Measurements from ENCODE around the gene SPDYA.
"Not testable (repeated sequence)": the region's sequence is repeated elsewhere in the genome, so short reads cannot be mapped to it uniquely, and the experiment has no call there.

The SPDYA gene

GRCh38 chr2:28810384-28811285 lies at the start of gene SPDYA:
Gene SPDYA, plus strand, starts transcription at chr2:28810834. Its CDS starts 5,181 bp downstream, at chr2:28816015.
- DNase-seq = no peak

- DNase-seq = no peak
These were observed 49.2 kb upstream of the SPDYA start for GRCh38 chr2:28761420-28761819.

DNA sequence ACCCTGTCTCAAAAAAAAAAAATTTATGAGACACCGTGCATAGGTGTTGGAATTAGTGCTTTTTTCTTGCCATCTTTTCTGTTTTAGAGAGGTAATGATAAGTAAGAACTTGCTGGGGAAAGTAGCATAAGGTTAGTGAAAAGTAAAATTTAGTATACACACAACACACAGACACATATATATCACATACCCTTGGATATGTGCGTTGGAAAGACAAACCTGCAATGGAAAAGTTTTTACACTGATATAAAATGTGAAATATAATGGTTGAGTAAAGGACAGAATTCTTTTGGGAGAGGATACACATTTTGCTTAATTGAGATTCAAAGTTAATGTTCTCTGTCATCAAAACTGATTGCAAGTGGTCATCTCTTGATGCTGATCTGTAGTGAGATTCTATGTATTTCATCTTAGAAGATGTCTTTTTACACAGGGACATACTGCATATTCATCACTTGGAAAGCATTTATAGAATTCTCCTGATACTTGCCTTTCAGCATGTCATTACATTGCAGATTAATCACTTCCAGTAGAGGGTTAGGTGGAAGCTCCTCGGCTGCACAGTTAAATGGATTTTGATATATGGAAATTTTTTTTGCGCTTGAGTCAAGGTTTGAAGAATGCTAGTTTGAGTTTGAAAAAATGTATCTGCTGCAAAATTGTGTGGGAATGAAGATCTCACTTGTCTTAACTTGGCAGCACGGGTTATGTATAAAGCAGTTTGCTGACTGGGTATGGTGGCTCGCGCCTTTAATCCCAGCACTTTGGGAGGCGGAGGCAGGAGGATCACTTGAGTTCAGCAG lies 45.5 kb upstream of the SPDYA start:
- DNase-seq = no peak

GRCh38 chr2:28766070-28766469 lies 44.6 kb upstream of the SPDYA start:
- DNase-seq = no peak

DNA sequence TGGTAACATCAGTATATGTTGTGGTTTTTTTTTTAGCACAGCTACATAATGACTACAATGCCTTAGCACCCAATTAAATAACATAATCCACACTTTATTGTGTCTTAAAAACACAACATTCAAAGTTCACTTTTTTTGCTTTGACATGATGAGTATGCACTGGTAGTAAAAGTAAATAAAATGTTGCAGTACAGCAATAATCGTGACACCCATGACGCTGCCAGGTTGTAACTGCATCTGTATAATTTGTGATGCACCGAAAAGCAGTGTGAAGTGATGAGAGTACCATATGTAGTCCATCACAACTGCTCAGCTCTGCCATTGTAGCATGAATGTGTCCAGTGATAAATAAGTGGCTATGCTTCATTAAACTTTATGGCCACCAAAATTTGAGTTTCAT lies 43.3 kb upstream of the SPDYA start:
- no peak for DNase-seq

GRCh38 chr2:28768422-28768821 lies 42.2 kb upstream of the SPDYA start:
- DNase-seq = no peak

GRCh38 chr2:28768952-28769351 lies 41.7 kb upstream of the SPDYA start:
- no peak for DNase-seq

- no peak for DNase-seq
These were observed 38.3 kb upstream of the SPDYA start for GRCh38 chr2:28772351-28772750.

GRCh38 chr2:28776471-28776870 lies 34.2 kb upstream of the SPDYA start:
- no peak for DNase-seq

- no peak for DNase-seq
These were observed 32.2 kb upstream of the SPDYA start for GRCh38 chr2:28778392-28778791.

- no peak for DNase-seq
These were observed 31.6 kb upstream of the SPDYA start for GRCh38 chr2:28779001-28779400.

- peak in 1 of 2 experiments; percentile 70 for DNase-seq
These were observed 30.1 kb upstream of the SPDYA start for GRCh38 chr2:28780496-28780895.

DNA sequence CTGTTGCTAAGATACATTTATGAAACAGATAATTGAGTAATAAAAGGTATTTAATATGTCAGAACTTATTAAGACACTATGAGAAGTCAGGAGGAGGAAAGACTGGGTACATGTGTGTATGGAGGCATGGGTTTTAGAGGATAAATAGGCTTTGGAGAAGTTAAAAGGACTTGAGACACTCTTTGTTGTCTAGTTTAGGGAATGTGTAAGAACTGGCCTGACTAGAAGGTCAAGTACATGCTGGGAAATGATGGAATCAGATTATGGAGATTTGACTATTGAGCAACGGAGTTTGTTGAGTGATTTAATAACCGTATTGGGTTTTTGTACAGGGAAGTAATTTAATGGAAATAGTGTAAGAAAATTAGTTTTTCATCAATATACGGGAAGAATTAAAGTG lies 28.2 kb upstream of the SPDYA start:
- no peak for DNase-seq

DNA sequence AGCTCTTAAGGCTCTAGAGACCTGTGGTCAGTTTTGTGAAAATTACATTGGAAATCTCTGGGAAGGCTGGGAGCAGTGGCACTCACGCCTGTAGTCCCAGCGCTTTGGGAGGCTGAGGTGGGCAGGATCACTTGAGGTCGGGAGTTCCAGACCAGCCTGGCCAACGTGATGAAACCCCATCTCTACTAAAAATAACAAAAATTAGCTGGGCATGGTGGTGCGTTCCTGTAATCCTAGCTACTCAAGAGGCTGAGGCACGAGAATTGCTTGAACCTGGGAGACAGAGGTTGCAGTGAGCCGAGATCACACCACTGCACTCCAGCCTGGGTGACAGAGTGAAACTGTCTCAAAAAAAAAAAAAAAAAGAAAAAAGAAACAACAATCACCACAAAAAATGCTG lies 26.1 kb upstream of the SPDYA start:
- not testable (repeated sequence) for DNase-seq

DNA sequence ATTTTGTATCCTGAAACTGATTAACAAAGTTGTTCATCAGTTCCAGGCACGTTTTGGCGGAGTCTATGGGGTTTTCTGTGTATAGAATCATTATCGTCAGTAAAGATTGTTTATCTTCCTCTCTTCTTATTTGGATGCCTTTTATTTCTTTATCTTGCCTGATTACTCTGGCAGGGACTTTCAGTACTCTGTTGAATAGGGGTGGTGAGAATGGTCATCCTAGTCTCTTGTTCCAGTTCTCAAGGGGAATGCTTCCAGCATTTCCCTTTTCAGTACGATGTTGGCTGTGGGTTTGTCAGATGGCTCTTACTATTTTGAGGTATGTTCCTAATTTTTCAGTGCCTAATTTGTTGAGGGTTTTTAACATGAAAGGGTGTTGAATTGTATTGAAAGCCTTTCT lies 14.0 kb upstream of the SPDYA start:
- no peak for DNase-seq

GRCh38 chr2:28801726-28802125 lies 8.9 kb upstream of the SPDYA start:
- no peak for DNase-seq

GRCh38 chr2:28802975-28803429 lies 7.6 kb upstream of the SPDYA start:
- DNase-seq = no peak

GRCh38 chr2:28809927-28810326 lies 707 bp upstream of the SPDYA start:
- DNase-seq = no peak

- DNase-seq = no peak
These were observed 7.4 kb downstream of the SPDYA start for GRCh38 chr2:28818053-28818452.

DNA sequence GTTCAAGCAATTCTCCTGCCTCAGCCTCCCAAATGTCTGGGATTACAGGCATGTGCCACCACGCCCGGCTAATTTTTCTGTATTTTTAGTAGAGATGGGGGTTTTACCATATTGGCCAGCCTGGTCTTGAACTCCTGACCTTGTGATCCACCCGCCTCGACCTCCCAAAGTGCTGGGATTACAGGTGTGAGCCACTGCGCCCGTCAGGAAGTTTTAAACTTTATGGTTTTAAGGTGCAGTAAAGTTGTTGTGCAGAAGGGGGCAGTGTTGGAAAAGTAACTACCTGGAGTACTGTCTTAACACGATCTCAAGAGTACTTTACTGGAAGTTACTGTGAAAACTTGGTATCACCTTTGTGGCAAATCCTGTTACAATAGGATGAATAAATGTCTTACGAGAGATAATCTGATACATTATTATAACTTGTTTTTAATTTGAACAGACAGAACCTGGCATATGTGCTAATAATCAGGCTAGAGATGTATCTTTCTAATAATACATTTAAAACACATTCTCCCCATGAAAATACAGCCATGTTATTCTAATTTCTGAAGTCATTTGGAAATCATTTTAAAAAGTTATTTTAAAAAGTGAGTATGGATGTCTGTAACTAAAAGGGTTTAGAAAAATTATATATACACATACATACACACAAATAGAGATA lies 10.8 kb downstream of the SPDYA start:
- DNase-seq = peak; percentile 42 to 50

GRCh38 chr2:28822036-28822435 lies 11.4 kb downstream of the SPDYA start:
- DNase-seq = no peak

- DNase-seq = no peak
These were observed 13.6 kb downstream of the SPDYA start for GRCh38 chr2:28824207-28824606.

DNA sequence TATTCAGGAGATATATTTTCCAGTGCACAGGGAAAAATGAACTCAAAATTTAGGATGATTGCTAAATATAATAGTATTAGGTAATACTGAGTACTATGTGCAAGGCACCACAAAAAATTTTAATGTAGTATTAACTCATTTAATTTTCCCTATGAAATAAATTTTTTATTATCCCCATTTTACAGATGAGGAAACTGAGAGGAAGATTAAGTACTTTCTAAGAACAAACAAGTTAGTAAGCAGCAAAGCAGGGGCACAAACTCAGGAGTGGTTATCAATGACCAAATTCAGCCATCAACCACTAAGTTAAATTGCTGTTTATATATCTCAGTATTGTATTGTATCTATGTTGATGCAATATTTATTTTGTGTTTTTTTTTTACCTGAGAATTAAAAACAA lies 14.2 kb downstream of the SPDYA start:
- DNase-seq = no peak
